H1 (cell line): Measurements from ENCODE around the gene GNG12. TPM values are rescaled to one million over a fixed set of nuclear protein-coding genes. Genes with fewer than 3 reads are reported as not detected.

Experiments used
- CTCF ChIA-PET: fragments of 300-600 bp; sonication (Branson Sonifier 250); formaldehyde crosslinking; loops from one replicate; lab custom pipeline; 2021; ENCODE audit not compliant: partially characterized antibody; lab: Charles Lee
- POLR2A ChIA-PET: fragments of 300-600 bp; sonication (Branson Sonifier 250); formaldehyde crosslinking; loops from one replicate; lab custom pipeline; 2021; ENCODE audit warnings: inconsistent platforms; ENCODE audit not compliant: partially characterized antibody; lab: Charles Lee
- DNase-seq, 2 experiments: peaks; one replicate each; pipeline versions ENCODE4 v3.0.0 to v3.0.0-alpha.2; 2010 to 2022; ENCODE audit warnings: low spot score in 2 of 2, low read depth in 1 of 2, mixed read lengths in 1 of 2
- FAIRE-seq: peaks from 2 replicates; lab custom pipeline; 2011; peaks lifted over from hg19 to GRCh38; lab: Jason Lieb, UNC
- H2AFZ ChIP-seq: 2 replicates; pipeline ENCODE4 v1.8.1; 2012; ENCODE audit warnings: low read length, inconsistent platforms
- H2AK5ac ChIP-seq: 2 replicates; pipeline ENCODE4 v1.6.1; 2013; ENCODE audit warnings: low read depth, low read length
- H2BK120ac ChIP-seq: replicated peaks from 2 replicates; pipeline ENCODE3; 2013; ENCODE audit warnings: low read depth, low read length, inconsistent platforms
- H2BK12ac ChIP-seq: 2 replicates; pipeline ENCODE4 v1.6.1; 2013; ENCODE audit warnings: low read depth, low read length
- H2BK15ac ChIP-seq: 2 replicates; pipeline ENCODE4 v1.6.1; 2013; ENCODE audit warnings: low read length
- H2BK20ac ChIP-seq: 2 replicates; pipeline ENCODE4 v1.6.1; 2013; ENCODE audit warnings: low read length
- H2BK5ac ChIP-seq: 2 replicates; pipeline ENCODE4 v1.6.1; 2013; ENCODE audit warnings: low read depth, low read length
- H3K14ac ChIP-seq: 2 replicates; pipeline ENCODE4 v1.6.1; 2013; ENCODE audit warnings: inconsistent platforms; ENCODE audit not compliant: insufficient read length
- H3K18ac ChIP-seq: 2 replicates; pipeline ENCODE4 v1.6.1; 2013; ENCODE audit warnings: low read length; ENCODE audit errors: extremely low read depth
- H3K23ac ChIP-seq: 2 replicates; pipeline ENCODE4 v1.6.1; 2013; ENCODE audit warnings: inconsistent platforms; ENCODE audit not compliant: insufficient read length
- H3K23me2 ChIP-seq: 2 replicates; pipeline ENCODE4 v1.6.1; 2013; ENCODE audit warnings: low read depth, low read length
- H3K27ac ChIP-seq: 2 replicates; pipeline ENCODE4 v1.6.1; 2011; ENCODE audit warnings: low read depth, low read length, inconsistent platforms
- H3K27me3 ChIP-seq, 4 experiments: replicated peaks in 1 of 4; 1 replicate in 1 of 4; 2 replicates in 3 of 4; pipeline versions ENCODE4 v1.6.1 to v1.8.1; 2011 to 2013; ENCODE audit warnings: low read length in 3 of 4, mild to moderate bottlenecking in 3 of 4, inconsistent platforms in 2 of 4, mixed read lengths in 2 of 4, moderate library complexity in 1 of 4; ENCODE audit not compliant: control insufficient read depth in 3 of 4, insufficient read depth in 3 of 4; ENCODE audit errors: extremely low read depth in 1 of 4
- H3K36me3 ChIP-seq, 4 experiments: 2 replicates each; pipeline versions ENCODE4 v1.6.1 to v1.8.1; 2011 to 2013; ENCODE audit warnings: mild to moderate bottlenecking in 4 of 4, low read length in 3 of 4, moderate library complexity in 2 of 4, control low read depth in 1 of 4, inconsistent platforms in 1 of 4; ENCODE audit not compliant: insufficient read depth in 4 of 4, control insufficient read depth in 2 of 4
- H3K4ac ChIP-seq: replicated peaks from 2 replicates; pipeline ENCODE3; 2013; ENCODE audit warnings: low read length, low read depth, mixed read lengths, inconsistent platforms; ENCODE audit not compliant: insufficient read length
- H3K4me1 ChIP-seq, 4 experiments: replicated peaks in 1 of 4; 1 replicate in 1 of 4; 2 replicates in 3 of 4; pipeline versions ENCODE4 v1.6.1 to v1.8.1; 2011 to 2013; ENCODE audit warnings: low read length in 3 of 4, inconsistent platforms in 2 of 4, mixed read lengths in 1 of 4; ENCODE audit not compliant: insufficient read depth in 4 of 4, control insufficient read depth in 3 of 4
- H3K4me2 ChIP-seq, 2 experiments: 2 replicates each; pipeline versions ENCODE4 v1.6.1 to v1.8.1; 2011 to 2013; ENCODE audit warnings: low read depth in 2 of 2, low read length in 2 of 2, control low read depth in 1 of 2, inconsistent platforms in 1 of 2, mild to moderate bottlenecking in 1 of 2; ENCODE audit not compliant: insufficient read depth in 1 of 2
- H3K4me3 ChIP-seq, 4 experiments: fragments of 200-600, 300-600 bp in 1 of 4; sonication (generic), shearing (Covaris generic), sonication (Bioruptor Twin) in 1 of 4; 2 replicates each; pipeline versions ENCODE4 v1.5.1 to v1.8.1; 2011 to 2016; ENCODE audit warnings: low read length in 4 of 4, low read depth in 3 of 4, control low read depth in 2 of 4, inconsistent platforms in 2 of 4, mild to moderate bottlenecking in 2 of 4, mixed read lengths in 1 of 4, moderate library complexity in 1 of 4; ENCODE audit not compliant: insufficient read depth in 2 of 4; ENCODE audit errors: extremely low read depth in 1 of 4
- H3K56ac ChIP-seq: replicated peaks from 2 replicates; pipeline ENCODE3; 2013; ENCODE audit warnings: low read depth, mild to moderate bottlenecking, mixed read lengths, low read length, inconsistent platforms; ENCODE audit not compliant: insufficient read length
- H3K79me1 ChIP-seq: 2 replicates; pipeline ENCODE4 v1.6.1; 2013; ENCODE audit warnings: low read depth, low read length, control low read depth
- H3K79me2 ChIP-seq, 2 experiments: 2 replicates each; pipeline versions ENCODE4 v1.6.1 to v1.8.1; 2012 to 2013; ENCODE audit warnings: low read length in 2 of 2, mild to moderate bottlenecking in 2 of 2, inconsistent platforms in 1 of 2; ENCODE audit not compliant: insufficient read depth in 2 of 2, control insufficient read depth in 1 of 2
- H3K9ac ChIP-seq, 4 experiments: replicated peaks in 1 of 4; 1 replicate in 1 of 4; 2 replicates in 3 of 4; pipeline versions ENCODE4 v1.6.1 to v1.8.1; 2011 to 2013; ENCODE audit warnings: low read depth in 3 of 4, low read length in 3 of 4, control low read depth in 2 of 4, mild to moderate bottlenecking in 2 of 4, moderate library complexity in 2 of 4, inconsistent platforms in 1 of 4; ENCODE audit errors: extremely low read depth in 1 of 4
- H3K9me3 ChIP-seq, 2 experiments: 2 replicates each; pipeline versions ENCODE4 v1.6.1 to v1.8.1; 2012 to 2013; ENCODE audit warnings: mild to moderate bottlenecking in 2 of 2, moderate library complexity in 2 of 2, control low read depth in 1 of 2, inconsistent platforms in 1 of 2, low read depth in 1 of 2, low read length in 1 of 2, mixed read lengths in 1 of 2; ENCODE audit not compliant: insufficient read depth in 2 of 2
- H4K20me1 ChIP-seq, 2 experiments: replicated peaks in 1 of 2; 2 replicates each; pipeline versions ENCODE3 to v1.8.1; 2011 to 2013; ENCODE audit warnings: inconsistent platforms in 2 of 2, low read length in 2 of 2, mild to moderate bottlenecking in 1 of 2; ENCODE audit not compliant: insufficient read depth in 2 of 2, control insufficient read depth in 1 of 2
- H4K5ac ChIP-seq: 2 replicates; pipeline ENCODE4 v1.6.1; 2013; ENCODE audit warnings: low read length, low read depth, mixed read lengths, inconsistent platforms; ENCODE audit not compliant: insufficient read length
- H4K8ac ChIP-seq: 2 replicates; pipeline ENCODE4 v1.8.0; 2013; ENCODE audit warnings: mild to moderate bottlenecking, moderate library complexity, low read length, inconsistent platforms; ENCODE audit not compliant: insufficient read depth; ENCODE audit errors: extremely low read depth
- H4K91ac ChIP-seq: replicated peaks from 2 replicates; pipeline ENCODE3; 2013; ENCODE audit warnings: low read length, mixed read lengths, inconsistent platforms; ENCODE audit not compliant: insufficient read length
- BACH1 ChIP-seq: IDR thresholded peaks from 2 replicates; pipeline ENCODE4 v1.6.1; 2012; ENCODE audit warnings: low read length, improper control_type of control experiment
- BCL11A ChIP-seq, 2 experiments: IDR thresholded peaks; one replicate each; pipeline ENCODE4 v1.6.1; 2011; ENCODE audit warnings: low read depth in 2 of 2, low read length in 2 of 2, mild to moderate bottlenecking in 2 of 2
- CBX8 ChIP-seq: fragments of 300-800, 300-1000 bp; sonication (generic); IDR thresholded peaks from 2 replicates; pipeline ENCODE4 v1.7.1; 2016; ENCODE audit warnings: low read depth, low read length, borderline replicate concordance
- EP300 ChIP-seq, 2 experiments: IDR thresholded peaks; 1 replicate in 1 of 2; 2 replicates in 1 of 2; pipeline ENCODE4 v1.6.1; 2011 to 2012; ENCODE audit warnings: low read depth in 2 of 2, low read length in 2 of 2, mild to moderate bottlenecking in 2 of 2, borderline replicate concordance in 1 of 2, inconsistent platforms in 1 of 2, moderate library complexity in 1 of 2
- HDAC2 ChIP-seq, 2 experiments: fragments of 300-600 bp in 1 of 2; sonication (generic) in 1 of 2; IDR thresholded peaks; 2 replicates each; pipeline ENCODE4 v1.6.1; 2011 to 2012; ENCODE audit warnings: low read depth in 2 of 2, low read length in 2 of 2, mild to moderate bottlenecking in 2 of 2, moderate library complexity in 2 of 2, borderline replicate concordance in 1 of 2, inconsistent platforms in 1 of 2
- MAFK ChIP-seq: IDR thresholded peaks from 2 replicates; pipeline ENCODE4 v1.6.1; 2012; ENCODE audit warnings: low read depth, mild to moderate bottlenecking, improper control_type of control experiment, low read length
- MAX ChIP-seq: IDR thresholded peaks from 2 replicates; pipeline ENCODE4 v1.6.1; 2012; ENCODE audit warnings: inconsistent platforms
- PHF8 ChIP-seq: fragments of 200-600 bp; sonication (generic); conservative IDR thresholded peaks from 2 replicates; pipeline ENCODE4 v1.7.1; 2012; ENCODE audit warnings: low read depth, mild to moderate bottlenecking, inconsistent platforms, low read length, moderate library complexity
- POLR2AphosphoS5 ChIP-seq: IDR thresholded peaks from 2 replicates; pipeline ENCODE4 v1.6.1; 2011; ENCODE audit warnings: low read depth, low read length
- SIX5 ChIP-seq: IDR thresholded peaks from 2 replicates; pipeline ENCODE4 v1.6.1; 2011; ENCODE audit warnings: mild to moderate bottlenecking, low read depth, low read length
- SP2 ChIP-seq: IDR thresholded peaks from 2 replicates; pipeline ENCODE4 v1.6.1; 2012; ENCODE audit warnings: mild to moderate bottlenecking, low read length, inconsistent platforms
- TAF7 ChIP-seq: optimal IDR thresholded peaks from 2 replicates; pipeline ENCODE3; 2011; ENCODE audit warnings: low read depth, mild to moderate bottlenecking, inconsistent platforms, low read length, moderate library complexity, borderline replicate concordance
- TEAD4 ChIP-seq: IDR thresholded peaks from 2 replicates; pipeline ENCODE4 v1.6.1; 2012; ENCODE audit warnings: low read depth, low read length, inconsistent platforms, mixed read lengths
- YY1 ChIP-seq: IDR thresholded peaks from 2 replicates; pipeline ENCODE4 v1.6.1; 2011; ENCODE audit warnings: low read depth, mild to moderate bottlenecking, low read length
- WGBS, 2 experiments: shearing (Covaris generic) in 1 of 2; methylation state at CpG; one replicate each; pipeline versions ENCODE4 v1.1.6 to v1.1.7; 2013 to 2015; ENCODE audit warnings: low lambda C conversion rate in 2 of 2, mixed read lengths in 2 of 2, inconsistent platforms in 1 of 2, low coverage in 1 of 2, missing lambda C conversion rate in 1 of 2; ENCODE audit not compliant: insufficient replicate concordance in 2 of 2, insufficient coverage in 1 of 2, insufficient read length in 1 of 2; ENCODE audit errors: extremely low coverage in 1 of 2, missing lambda C conversion rate in 1 of 2; 5-methylcytosine and 5-hydroxymethylcytosine counted together
- polyA plus RNA-seq, 7 experiments: library from polyadenylated mRNA; depleted of rRNA in 3 of 7; stranded (reverse) in 5 of 7; unstranded in 2 of 7; fragments of >200 nt in 5 of 7; fragments of 200-250 nt in 2 of 7; gene quantifications; 1 replicate in 5 of 7; 2 replicates in 1 of 7; 4 replicates in 1 of 7; pipeline versions ENCODE4 v1.2.1 to v1.2.3, GENCODE V29; 2011 to 2013; ENCODE audit warnings: missing spikeins in 2 of 7, mixed read lengths in 2 of 7
- total RNA-seq: library from RNA; stranded (reverse); fragmentation: NEBNext Ultra II Directional; extraction: Animal tissue kit (Norgen Biotek cat#: 25700); gene quantifications from 2 replicates; pipeline ENCODE4 v1.2.1, GENCODE V29; 2021

The GNG12 gene
- total and polyA plus RNA-seq, 2 of the 8 experiments (the other 6 are each of a cell fraction or from before 2014, with no cell fraction given) = 11.4 to 35.8 TPM

- Histone ChIP-seq H3K18ac (no peak overlapping the region), H4K20me1 (no peaks in the 10 kb centered on the region), H3K9ac (no peak overlapping the region), H3K79me1 (no peaks in the 10 kb centered on the region), H3K9me3 (no peaks in the 10 kb centered on the region), H2AK5ac (no peak overlapping the region), H2BK5ac (no peak overlapping the region), H3K4me1 (no peaks in the 10 kb centered on the region), H4K8ac (no peak overlapping the region), H3K27me3 (no peaks in the 10 kb centered on the region), H3K4me3 (no peak overlapping the region), H3K23ac (no peak overlapping the region), H2BK15ac (no peak overlapping the region), H2BK12ac (no peak overlapping the region), H2BK20ac (no peak overlapping the region), H3K4ac (no peak overlapping the region), H4K5ac (no peak overlapping the region), H4K91ac (no peak overlapping the region), H3K56ac (no peak overlapping the region), H3K23me2 (no peaks in the 10 kb centered on the region; the same call in 1 of the 2 replicates), H2BK120ac (no peak overlapping the region), H3K79me2 (no peaks in the 10 kb centered on the region), H3K4me2 (no peak overlapping the region), H3K14ac (no peak overlapping the region), H3K27ac (no peak overlapping the region), H2AFZ (no peak overlapping the region), H3K36me3 (no peaks in the 10 kb centered on the region)
- FAIRE-seq (no peak), DNase-seq (no peak)
- CTCF ChIA-PET = interaction anchor here (1.0 to 11.1 kb wide), 14 partner anchors 8 to 494 kb away, joined by 3 to 146 read pairs (median 7); no protein-coding TSS in a partner anchor
- POLR2A ChIA-PET = no interaction called here
- 86 to 100% methylated on average over 1 to 6 of the region's 6 CpGs for WGBS, 2 experiments
- TF ChIP-seq MAX = no peak
- no peak for TF ChIP-seq TAF7
- no peak for TF ChIP-seq PHF8
- TF ChIP-seq YY1 = no peak
- no peak for TF ChIP-seq EP300 (IDR thresholded peaks at IDR 0.05; ENCODE audit: borderline replicate concordance in 1 of 2, low read depth in 2 of 2, low read length in 2 of 2)
- TF ChIP-seq SIX5 = no peak
- TF ChIP-seq BACH1 = no peak
- TF ChIP-seq BCL11A (IDR thresholded peaks at IDR 0.05; ENCODE audit: low read depth in 2 of 2, low read length in 2 of 2) = no peak
- no peak for TF ChIP-seq MAFK
- no peak for TF ChIP-seq POLR2AphosphoS5
- no peak for TF ChIP-seq CBX8
- TF ChIP-seq HDAC2 (IDR thresholded peaks at IDR 0.05; ENCODE audit: borderline replicate concordance in 1 of 2, low read depth in 2 of 2, low read length in 2 of 2) = no peak
- TF ChIP-seq TEAD4 = no peak
- TF ChIP-seq SP2 = no peak
These were observed 18.5 kb upstream of the GNG12 start for GRCh38 chr1:67851800-67852199.
